Gastrocnemius medialis (tissue), 4 donors: ENCODE results near the gene PTGIR.

Source experiments
- POLR2A ChIP-seq, 2 donors: fragments of 450-650 bp; IDR thresholded peaks; one replicate each; pipeline ENCODE4 v1.6.1; 2017; ENCODE audit warnings: antibody characterized with exemption in 2 of 2, mild to moderate bottlenecking in 2 of 2, moderate library complexity in 2 of 2
- TF ChIP-seq, protein P1 (sequence below), 5 experiments: fragments of 450-650 bp in 3 of 5; fragments of 200-600 bp in 2 of 5; sonication (generic) in 2 of 5; IDR thresholded peaks in 4 of 5; conservative IDR thresholded peaks in 1 of 5; 1 replicate in 4 of 5; 2 replicates in 1 of 5; pipeline ENCODE4 v1.5.1; 2016 to 2019; ENCODE audit warnings: antibody characterized with exemption in 5 of 5, mild to moderate bottlenecking in 3 of 5, moderate library complexity in 3 of 5

GRCh38 chr19:46621191-46622117, 3.4 kb downstream of the PTGIR start:
- TF ChIP-seq POLR2A (IDR thresholded peaks at IDR 0.05), result no peak
- TF ChIP-seq, protein P1, sequence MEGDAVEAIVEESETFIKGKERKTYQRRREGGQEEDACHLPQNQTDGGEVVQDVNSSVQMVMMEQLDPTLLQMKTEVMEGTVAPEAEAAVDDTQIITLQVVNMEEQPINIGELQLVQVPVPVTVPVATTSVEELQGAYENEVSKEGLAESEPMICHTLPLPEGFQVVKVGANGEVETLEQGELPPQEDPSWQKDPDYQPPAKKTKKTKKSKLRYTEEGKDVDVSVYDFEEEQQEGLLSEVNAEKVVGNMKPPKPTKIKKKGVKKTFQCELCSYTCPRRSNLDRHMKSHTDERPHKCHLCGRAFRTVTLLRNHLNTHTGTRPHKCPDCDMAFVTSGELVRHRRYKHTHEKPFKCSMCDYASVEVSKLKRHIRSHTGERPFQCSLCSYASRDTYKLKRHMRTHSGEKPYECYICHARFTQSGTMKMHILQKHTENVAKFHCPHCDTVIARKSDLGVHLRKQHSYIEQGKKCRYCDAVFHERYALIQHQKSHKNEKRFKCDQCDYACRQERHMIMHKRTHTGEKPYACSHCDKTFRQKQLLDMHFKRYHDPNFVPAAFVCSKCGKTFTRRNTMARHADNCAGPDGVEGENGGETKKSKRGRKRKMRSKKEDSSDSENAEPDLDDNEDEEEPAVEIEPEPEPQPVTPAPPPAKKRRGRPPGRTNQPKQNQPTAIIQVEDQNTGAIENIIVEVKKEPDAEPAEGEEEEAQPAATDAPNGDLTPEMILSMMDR (IDR thresholded peaks at IDR 0.05 in 4 of 5, conservative IDR thresholded peaks at IDR 0.05 in 1 of 5), result no peak
